Esophagus squamous epithelium (tissue), 4 donors: ENCODE measurements around the gene PSMB2.

Experiments
- POLR2A ChIP-seq, 4 donors: fragments of 450-650 bp; IDR thresholded peaks; one replicate each; pipeline ENCODE4 v1.6.1; 2017; ENCODE audit warnings: antibody characterized with exemption in 4 of 4, mild to moderate bottlenecking in 4 of 4, moderate library complexity in 3 of 4
- TF ChIP-seq, protein P1 (sequence below), 6 experiments: fragments of 450-650 bp in 4 of 6; fragments of 200-600 bp in 2 of 6; sonication (generic) in 2 of 6; IDR thresholded peaks; one replicate each; pipeline ENCODE4 v1.5.1; 2016 to 2019; ENCODE audit warnings: antibody characterized with exemption in 6 of 6, mild to moderate bottlenecking in 4 of 6, moderate library complexity in 4 of 6

DNA sequence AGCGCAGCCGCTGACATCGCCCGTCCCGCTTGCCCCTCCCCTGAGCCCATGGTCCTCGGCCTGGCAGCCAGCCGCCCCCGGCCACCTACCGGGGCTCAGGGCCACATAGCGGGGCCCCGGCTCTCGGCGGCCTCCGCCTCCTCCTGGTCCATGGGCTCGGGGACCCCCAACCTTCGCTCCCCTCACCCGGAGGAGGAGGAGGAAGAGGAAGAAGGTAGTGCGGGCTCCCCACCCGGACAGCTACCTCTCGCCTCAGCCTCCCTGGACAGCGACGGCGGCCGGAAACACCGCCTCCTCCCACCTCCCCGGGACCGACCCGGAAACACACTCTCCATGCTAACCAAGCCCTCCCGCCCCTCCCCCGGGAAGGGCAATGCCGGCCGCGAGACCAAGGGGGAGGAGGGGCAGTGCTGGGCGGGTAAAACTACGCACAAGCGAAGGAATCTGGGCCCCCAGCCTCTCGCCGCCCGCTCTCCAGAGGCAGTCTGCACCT lies 84.2 kb downstream of the PSMB2 start, which contains the start of gene KIAA0319L:
- TF ChIP-seq, protein P1, sequence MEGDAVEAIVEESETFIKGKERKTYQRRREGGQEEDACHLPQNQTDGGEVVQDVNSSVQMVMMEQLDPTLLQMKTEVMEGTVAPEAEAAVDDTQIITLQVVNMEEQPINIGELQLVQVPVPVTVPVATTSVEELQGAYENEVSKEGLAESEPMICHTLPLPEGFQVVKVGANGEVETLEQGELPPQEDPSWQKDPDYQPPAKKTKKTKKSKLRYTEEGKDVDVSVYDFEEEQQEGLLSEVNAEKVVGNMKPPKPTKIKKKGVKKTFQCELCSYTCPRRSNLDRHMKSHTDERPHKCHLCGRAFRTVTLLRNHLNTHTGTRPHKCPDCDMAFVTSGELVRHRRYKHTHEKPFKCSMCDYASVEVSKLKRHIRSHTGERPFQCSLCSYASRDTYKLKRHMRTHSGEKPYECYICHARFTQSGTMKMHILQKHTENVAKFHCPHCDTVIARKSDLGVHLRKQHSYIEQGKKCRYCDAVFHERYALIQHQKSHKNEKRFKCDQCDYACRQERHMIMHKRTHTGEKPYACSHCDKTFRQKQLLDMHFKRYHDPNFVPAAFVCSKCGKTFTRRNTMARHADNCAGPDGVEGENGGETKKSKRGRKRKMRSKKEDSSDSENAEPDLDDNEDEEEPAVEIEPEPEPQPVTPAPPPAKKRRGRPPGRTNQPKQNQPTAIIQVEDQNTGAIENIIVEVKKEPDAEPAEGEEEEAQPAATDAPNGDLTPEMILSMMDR (IDR thresholded peaks at IDR 0.05) = no peak
- TF ChIP-seq POLR2A (IDR thresholded peaks at IDR 0.05) = peak in 1 of 4 donors; percentile 56
